ENCODE results near the gene SELENOS. TPM values are rescaled to one million over a fixed set of nuclear protein-coding genes. Genes with fewer than 3 reads are reported as not detected.

Gene SELENOS, protein sequence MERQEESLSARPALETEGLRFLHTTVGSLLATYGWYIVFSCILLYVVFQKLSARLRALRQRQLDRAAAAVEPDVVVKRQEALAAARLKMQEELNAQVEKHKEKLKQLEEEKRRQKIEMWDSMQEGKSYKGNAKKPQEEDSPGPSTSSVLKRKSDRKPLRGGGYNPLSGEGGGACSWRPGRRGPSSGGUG
- total RNA-seq, result 78.3 and 84.6 TPM in 2 replicates

DNA sequence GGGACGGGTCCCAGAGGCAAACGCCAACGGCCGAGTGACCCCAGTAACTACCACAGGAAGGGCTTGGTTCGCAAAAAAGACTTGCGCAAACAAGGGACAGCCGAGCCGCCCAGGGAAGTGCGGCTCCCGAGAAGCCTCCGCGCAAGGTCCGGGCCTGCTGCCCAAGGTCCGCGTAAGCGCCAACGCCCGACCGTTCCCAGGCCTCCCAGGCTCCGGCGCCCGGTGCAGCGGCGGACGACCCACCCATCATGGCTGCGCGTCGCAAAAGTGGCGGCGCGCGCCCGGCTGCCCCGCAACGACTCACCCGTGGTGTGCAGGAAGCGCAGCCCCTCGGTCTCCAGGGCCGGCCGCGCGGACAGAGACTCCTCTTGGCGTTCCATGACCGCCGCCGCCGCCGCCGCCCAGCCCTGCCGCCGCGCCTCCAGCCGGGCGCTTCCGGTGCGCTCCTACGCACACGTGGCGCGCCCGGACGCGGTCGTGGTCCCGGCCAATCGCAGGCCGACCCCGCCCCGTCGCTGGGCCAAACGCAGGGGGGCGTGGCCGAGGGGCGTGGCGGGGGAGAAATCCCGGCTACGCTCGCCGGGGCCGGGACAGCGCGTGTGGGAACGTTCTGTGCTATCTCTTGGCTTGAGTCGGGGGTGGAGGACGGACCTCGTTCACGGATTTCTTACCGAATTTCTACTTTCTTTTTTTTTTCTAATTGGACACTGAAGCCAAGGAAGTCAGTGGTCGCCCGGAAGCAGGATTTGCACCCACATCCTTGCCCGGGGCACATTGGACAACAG is at the start of gene SELENOS:
Gene SELENOS (minus strand): TSS at position 448 of the 785 bp plus-strand sequence. CDS start 68 bp downstream, at position 380.
- H3K4me3 ChIP-seq (ENCODE audit: low read depth, low read length), result peak within 1 kb of the TSS; percentile 90
- TF ChIP-seq, protein P1, sequence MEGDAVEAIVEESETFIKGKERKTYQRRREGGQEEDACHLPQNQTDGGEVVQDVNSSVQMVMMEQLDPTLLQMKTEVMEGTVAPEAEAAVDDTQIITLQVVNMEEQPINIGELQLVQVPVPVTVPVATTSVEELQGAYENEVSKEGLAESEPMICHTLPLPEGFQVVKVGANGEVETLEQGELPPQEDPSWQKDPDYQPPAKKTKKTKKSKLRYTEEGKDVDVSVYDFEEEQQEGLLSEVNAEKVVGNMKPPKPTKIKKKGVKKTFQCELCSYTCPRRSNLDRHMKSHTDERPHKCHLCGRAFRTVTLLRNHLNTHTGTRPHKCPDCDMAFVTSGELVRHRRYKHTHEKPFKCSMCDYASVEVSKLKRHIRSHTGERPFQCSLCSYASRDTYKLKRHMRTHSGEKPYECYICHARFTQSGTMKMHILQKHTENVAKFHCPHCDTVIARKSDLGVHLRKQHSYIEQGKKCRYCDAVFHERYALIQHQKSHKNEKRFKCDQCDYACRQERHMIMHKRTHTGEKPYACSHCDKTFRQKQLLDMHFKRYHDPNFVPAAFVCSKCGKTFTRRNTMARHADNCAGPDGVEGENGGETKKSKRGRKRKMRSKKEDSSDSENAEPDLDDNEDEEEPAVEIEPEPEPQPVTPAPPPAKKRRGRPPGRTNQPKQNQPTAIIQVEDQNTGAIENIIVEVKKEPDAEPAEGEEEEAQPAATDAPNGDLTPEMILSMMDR (IDR thresholded peaks at IDR 0.05; ENCODE audit: insufficient read depth, low read depth, low read length), result no peak
- DNase-seq (ENCODE audit: low read depth), result peak; percentile 94

DNA sequence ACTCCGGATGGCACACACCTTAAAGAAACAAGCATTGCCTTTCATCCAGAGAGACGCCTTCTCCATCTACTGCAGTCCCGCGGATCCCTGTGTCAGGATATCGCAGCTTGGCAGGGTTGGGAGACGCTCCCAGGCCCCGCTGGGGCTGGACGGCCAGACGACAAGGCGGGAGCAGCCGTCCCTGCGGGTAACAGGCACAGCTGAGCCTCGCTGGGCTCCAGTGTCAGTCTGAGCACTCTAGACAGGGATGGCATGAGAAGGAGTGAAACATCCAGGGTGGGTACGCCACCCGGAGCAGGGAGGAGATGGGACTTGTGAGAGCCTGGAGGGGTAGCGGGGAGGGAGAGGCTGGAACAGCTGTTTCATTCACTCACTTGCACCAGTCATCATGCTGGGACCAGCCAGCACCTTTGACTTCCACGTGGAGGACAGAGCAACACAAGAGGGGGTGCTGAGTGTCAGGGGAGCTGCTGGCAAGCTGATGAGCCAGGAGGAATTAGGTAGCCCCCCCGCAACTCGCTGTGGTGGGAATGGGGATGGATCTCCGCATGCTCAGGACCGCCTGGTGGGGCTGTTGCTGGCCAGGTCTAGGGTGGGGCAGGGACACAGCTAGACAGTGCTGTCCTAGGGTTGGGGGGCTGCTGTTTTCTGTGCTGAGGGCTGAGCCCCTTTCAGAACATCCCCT is 49.3 kb upstream of the SELENOS start:
- TF ChIP-seq, protein P1 (IDR thresholded peaks at IDR 0.05; ENCODE audit: insufficient read depth, low read depth, low read length), result no peak
- no peak overlapping the region for H3K4me3 ChIP-seq (ENCODE audit: low read depth, low read length)
- DNase-seq (ENCODE audit: low read depth), result no peak

DNA sequence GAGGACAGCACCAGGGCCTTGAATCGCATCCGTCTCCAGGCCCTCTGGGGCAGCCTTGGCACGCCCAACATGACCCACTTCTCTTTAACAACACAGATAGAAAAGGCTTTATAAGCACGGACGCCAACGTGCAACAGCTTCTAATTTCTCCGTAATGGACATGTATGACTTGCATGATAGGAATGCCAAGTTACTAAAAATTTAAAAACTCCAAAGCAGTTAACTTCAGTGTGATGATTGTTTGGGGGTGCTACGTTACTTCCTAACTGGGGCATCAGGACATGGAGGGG is 48.7 kb upstream of the SELENOS start:
- TF ChIP-seq, protein P1 (IDR thresholded peaks at IDR 0.05; ENCODE audit: insufficient read depth, low read depth, low read length), result no peak
- DNase-seq (ENCODE audit: low read depth), result no peak
- H3K4me3 ChIP-seq (ENCODE audit: low read depth, low read length), result no peak overlapping the region

DNA sequence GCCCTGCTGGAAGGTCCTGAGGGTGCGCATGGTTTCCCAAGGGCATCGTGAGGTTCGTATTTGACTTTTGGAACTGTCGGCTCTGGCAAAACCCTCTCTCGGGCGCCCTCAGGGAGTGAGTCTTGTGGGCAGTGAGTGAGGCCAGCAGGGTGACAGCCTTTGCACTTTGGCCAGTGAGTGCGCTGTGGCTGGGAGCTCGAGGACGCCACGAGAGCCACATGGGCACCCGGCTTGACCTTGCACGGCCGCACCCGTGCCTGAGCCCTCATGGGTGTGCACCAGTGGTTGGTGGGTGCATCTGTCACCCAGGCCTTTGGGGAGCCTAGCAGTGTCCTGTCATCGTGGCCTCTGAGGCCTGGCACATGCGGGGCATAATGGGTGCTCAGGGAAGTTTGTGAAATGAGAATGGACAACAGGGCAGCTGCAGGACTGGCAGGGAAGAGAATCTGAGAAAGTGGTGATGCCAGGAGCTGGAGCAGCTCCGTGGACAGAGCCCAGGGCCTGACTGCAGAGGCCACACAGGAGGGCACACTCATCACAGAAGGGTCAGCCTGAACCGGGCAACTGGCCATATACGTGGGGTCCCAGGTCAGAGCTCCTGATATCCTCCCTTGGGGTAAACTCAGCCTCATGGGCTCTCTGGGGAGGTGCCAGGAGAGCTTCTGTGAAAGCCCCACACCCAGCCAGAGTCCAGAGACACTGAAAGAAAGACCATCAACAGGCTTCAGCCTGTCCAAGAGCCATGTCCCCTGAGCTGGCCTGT is 48.2 kb upstream of the SELENOS start:
- TF ChIP-seq, protein P1 (IDR thresholded peaks at IDR 0.05; ENCODE audit: insufficient read depth, low read depth, low read length), result no peak
- H3K4me3 ChIP-seq (ENCODE audit: low read depth, low read length), result no peak overlapping the region
- no peak for DNase-seq (ENCODE audit: low read depth)

DNA sequence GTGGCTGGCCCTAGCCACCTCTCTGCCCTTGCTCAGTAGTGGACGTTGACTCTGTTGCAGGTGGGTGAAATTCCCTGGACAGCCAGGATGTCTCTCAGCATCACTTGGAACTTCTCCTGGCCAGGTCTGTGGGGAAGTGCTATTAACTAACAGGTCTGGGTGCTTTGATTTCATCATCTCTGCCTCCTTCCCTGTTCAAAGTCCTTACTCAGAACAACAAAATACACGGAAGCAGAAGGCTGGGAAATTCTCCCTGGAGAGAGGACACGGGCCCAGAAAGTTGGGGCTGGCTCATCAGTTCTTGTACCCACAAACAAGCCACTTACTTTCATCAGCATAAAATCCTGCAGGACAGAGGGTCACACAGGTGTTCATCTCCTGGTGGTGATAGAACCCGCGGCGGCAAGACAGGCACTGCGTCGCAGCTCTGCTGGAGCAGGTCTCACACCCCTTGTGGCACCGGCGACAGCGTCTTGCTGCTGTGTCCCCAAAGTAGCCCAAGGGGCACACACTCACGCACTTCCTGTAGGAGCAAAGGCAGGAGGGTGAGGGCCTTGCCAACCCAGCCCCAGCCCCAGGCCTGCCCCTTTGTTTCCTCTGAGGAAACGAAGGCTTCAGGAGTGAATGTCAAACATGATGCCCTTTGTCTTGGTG is 47.4 kb upstream of the SELENOS start:
- H3K4me3 ChIP-seq (ENCODE audit: low read depth, low read length), result no peak overlapping the region
- TF ChIP-seq, protein P1 (IDR thresholded peaks at IDR 0.05; ENCODE audit: insufficient read depth, low read depth, low read length), result no peak
- DNase-seq (ENCODE audit: low read depth), result no peak
